IPS-15b (cell line): ENCODE data around the gene HBQ1.
A peak's percentile ranks its signal among the peaks of the same experiment; 100 is the strongest.
"Not testable (repeated sequence)": the region's sequence is repeated elsewhere in the genome, so short reads cannot be mapped to it uniquely, and the experiment has no call there.

ENCODE experiments used
- H3K27me3 ChIP-seq: one replicate; pipeline ENCODE4 v1.6.1; 2013; ENCODE audit warnings: low read length; ENCODE audit not compliant: control insufficient read depth, insufficient read depth
- H3K36me3 ChIP-seq: one replicate; pipeline ENCODE4 v1.6.1; 2013; ENCODE audit warnings: low read length; ENCODE audit not compliant: control insufficient read depth, insufficient read depth
- H3K4me1 ChIP-seq: one replicate; pipeline ENCODE4 v1.6.1; 2013; ENCODE audit warnings: mild to moderate bottlenecking, low read length; ENCODE audit not compliant: control insufficient read depth, insufficient read depth
- H3K4me3 ChIP-seq: one replicate; pipeline ENCODE4 v1.5.1; 2013; ENCODE audit warnings: low read depth, low read length
- H3K9ac ChIP-seq: one replicate; pipeline ENCODE4 v1.6.1; 2013; ENCODE audit warnings: low read depth, mild to moderate bottlenecking, low read length
- H3K9me3 ChIP-seq: one replicate; pipeline ENCODE4 v1.6.1; 2013; ENCODE audit warnings: mild to moderate bottlenecking, low read length; ENCODE audit not compliant: control insufficient read depth, insufficient read depth

HBQ1 gene

GRCh38 chr16:163139-163538, 17.1 kb upstream of the HBQ1 start:
- H3K9me3 ChIP-seq: not testable (repeated sequence)
- peaks cover 64% of the 10 kb centered on the region for H3K27me3 ChIP-seq

GRCh38 chr16:163696-164095, 16.6 kb upstream of the HBQ1 start:
- H3K4me3 ChIP-seq, H3K36me3 ChIP-seq, H3K4me1 ChIP-seq, H3K9ac ChIP-seq, H3K9me3 ChIP-seq: not testable (repeated sequence)
- peaks cover 66% of the 10 kb centered on the region for H3K27me3 ChIP-seq

More at GRCh38 chr16:163139-163538, 17.1 kb upstream of the HBQ1 start:
- not testable (repeated sequence) for H3K36me3 ChIP-seq, H3K4me3 ChIP-seq, H3K9ac ChIP-seq, H3K4me1 ChIP-seq

- H3K9me3 ChIP-seq, H3K4me3 ChIP-seq, H3K36me3 ChIP-seq, H3K9ac ChIP-seq, H3K4me1 ChIP-seq: not testable (repeated sequence)
- H3K27me3 ChIP-seq: peaks cover 68% of the 10 kb centered on the region
Measured at GRCh38 chr16:164134-164823, 16.0 kb upstream of the HBQ1 start.

- peaks cover 4% of the 10 kb centered on the region for H3K4me1 ChIP-seq
- no peaks in the 10 kb centered on the region for H3K36me3 ChIP-seq
- peaks cover 67% of the 10 kb centered on the region for H3K27me3 ChIP-seq
- H3K9me3 ChIP-seq: no peaks in the 10 kb centered on the region
- peak overlapping the region; percentile 41 for H3K4me3 ChIP-seq
- no peak overlapping the region for H3K9ac ChIP-seq
Measured at GRCh38 chr16:164827-165538, 15.3 kb upstream of the HBQ1 start.

GRCh38 chr16:165539-166374, 14.5 kb upstream of the HBQ1 start, which contains the start of gene HBM:
HBM (plus strand) TSS chr16:165978; CDS start chr16:165998, 20 bp downstream.
- no peaks in the 10 kb centered on the region for H3K36me3 ChIP-seq
- peaks cover 73% of the 10 kb centered on the region for H3K27me3 ChIP-seq
- H3K9me3 ChIP-seq: no peaks in the 10 kb centered on the region
- no peak within 1 kb of the TSS for H3K9ac ChIP-seq
- H3K4me3 ChIP-seq: peak within 1 kb of the TSS; percentile 41
- H3K4me1 ChIP-seq: peaks cover 4% of the 10 kb centered on the region

GRCh38 chr16:166375-167121, 13.7 kb upstream of the HBQ1 start:
- Histone ChIP-seq H3K4me3 (peak overlapping the region; percentile 41), H3K27me3 (peaks cover 73% of the 10 kb centered on the region), H3K9me3 (no peaks in the 10 kb centered on the region), H3K4me1 (peaks cover 4% of the 10 kb centered on the region), H3K9ac (no peak overlapping the region), H3K36me3 (no peaks in the 10 kb centered on the region)

GRCh38 chr16:167122-167690, 13.1 kb upstream of the HBQ1 start:
- Histone ChIP-seq H3K9ac (no peak overlapping the region), H3K4me3 (peak overlapping the region; percentile 41), H3K9me3 (no peaks in the 10 kb centered on the region), H3K27me3 (peaks cover 72% of the 10 kb centered on the region), H3K4me1 (peaks cover 4% of the 10 kb centered on the region), H3K36me3 (no peaks in the 10 kb centered on the region)

- Histone ChIP-seq H3K9ac (no peak overlapping the region), H3K4me3 (peak overlapping the region; percentile 8), H3K4me1 (peaks cover 4% of the 10 kb centered on the region), H3K27me3 (peaks cover 70% of the 10 kb centered on the region), H3K9me3 (no peaks in the 10 kb centered on the region), H3K36me3 (no peaks in the 10 kb centered on the region)
Measured at GRCh38 chr16:168424-168823, 11.8 kb upstream of the HBQ1 start.

- Histone ChIP-seq H3K4me1 (peaks cover 4% of the 10 kb centered on the region), H3K9me3 (no peaks in the 10 kb centered on the region), H3K9ac (no peak overlapping the region), H3K36me3 (no peaks in the 10 kb centered on the region), H3K4me3 (no peak overlapping the region), H3K27me3 (peaks cover 72% of the 10 kb centered on the region)
Measured at GRCh38 chr16:169014-169413, 11.2 kb upstream of the HBQ1 start.

GRCh38 chr16:170088-170507, 10.2 kb upstream of the HBQ1 start:
- H3K9me3 ChIP-seq, H3K4me3 ChIP-seq, H3K9ac ChIP-seq, H3K36me3 ChIP-seq, H3K4me1 ChIP-seq: not testable (repeated sequence)
- peaks cover 80% of the 10 kb centered on the region for H3K27me3 ChIP-seq

GRCh38 chr16:170788-171187, 9.5 kb upstream of the HBQ1 start:
- Histone ChIP-seq H3K27me3 (peaks cover 80% of the 10 kb centered on the region), H3K4me1 (peaks cover 4% of the 10 kb centered on the region), H3K9ac (no peak overlapping the region), H3K9me3 (no peaks in the 10 kb centered on the region), H3K36me3 (no peaks in the 10 kb centered on the region), H3K4me3 (no peak overlapping the region)
